HG03432 (cell line): Measurements from ENCODE around the gene CCDC33.
"Not testable (repeated sequence)": the region's sequence is repeated elsewhere in the genome, so short reads cannot be mapped to it uniquely, and the experiment has no call there.

Experiments used
- ATAC-seq: cut with Tn5 transposase; IDR thresholded peaks from one replicate; pipeline ENCODE4 v1.9.1; 2021; ENCODE audit warnings: mild to moderate bottlenecking, moderate library complexity; ENCODE audit not compliant: unreplicated experiment

The CCDC33 gene

GRCh38 chr15:74356050-74356449 is 119.9 kb downstream of the CCDC33 start:
- ATAC-seq = not testable (repeated sequence)

GRCh38 chr15:74357514-74357913 is 121.4 kb downstream of the CCDC33 start:
- not testable (repeated sequence) for ATAC-seq

GRCh38 chr15:74359376-74359775 is 123.2 kb downstream of the CCDC33 start:
- ATAC-seq = not testable (repeated sequence)

- not testable (repeated sequence) for ATAC-seq
These were observed 124.7 kb downstream of the CCDC33 start for GRCh38 chr15:74360855-74361254.

- no peak for ATAC-seq
These were observed 126.4 kb downstream of the CCDC33 start for GRCh38 chr15:74362482-74362881.

- ATAC-seq = no peak
These were observed 128.9 kb downstream of the CCDC33 start for GRCh38 chr15:74364936-74365597.

GRCh38 chr15:74365598-74366445 is 129.7 kb downstream of the CCDC33 start:
- no peak for ATAC-seq

GRCh38 chr15:74367296-74367854 is 131.2 kb downstream of the CCDC33 start, which contains the start of gene CYP11A1:
Gene CYP11A1, minus strand, starts transcription at chr15:74367646. Its CDS starts 61 bp downstream, at chr15:74367585.
- ATAC-seq = no peak

- ATAC-seq = no peak
These were observed 132.0 kb downstream of the CCDC33 start for GRCh38 chr15:74368121-74368520.

- no peak for ATAC-seq
These were observed 133.1 kb downstream of the CCDC33 start for GRCh38 chr15:74369084-74369745.

GRCh38 chr15:74369756-74370155 is 133.6 kb downstream of the CCDC33 start:
- no peak for ATAC-seq

GRCh38 chr15:74370471-74370870 is 134.3 kb downstream of the CCDC33 start:
- ATAC-seq = no peak

- no peak for ATAC-seq
These were observed 137.0 kb downstream of the CCDC33 start for GRCh38 chr15:74373056-74373650.

- peak; percentile 75 for ATAC-seq
These were observed 137.9 kb downstream of the CCDC33 start for GRCh38 chr15:74373731-74374647.

- ATAC-seq = no peak
These were observed 138.6 kb downstream of the CCDC33 start for GRCh38 chr15:74374648-74375302.

GRCh38 chr15:74375303-74375693 is 139.2 kb downstream of the CCDC33 start:
- ATAC-seq = no peak

- ATAC-seq = no peak
These were observed 140.1 kb downstream of the CCDC33 start for GRCh38 chr15:74376226-74376625.

- no peak for ATAC-seq
These were observed 140.9 kb downstream of the CCDC33 start for GRCh38 chr15:74376825-74377581.
